ENCODE data around the gene DENND4B.

DENND4B gene

DNA sequence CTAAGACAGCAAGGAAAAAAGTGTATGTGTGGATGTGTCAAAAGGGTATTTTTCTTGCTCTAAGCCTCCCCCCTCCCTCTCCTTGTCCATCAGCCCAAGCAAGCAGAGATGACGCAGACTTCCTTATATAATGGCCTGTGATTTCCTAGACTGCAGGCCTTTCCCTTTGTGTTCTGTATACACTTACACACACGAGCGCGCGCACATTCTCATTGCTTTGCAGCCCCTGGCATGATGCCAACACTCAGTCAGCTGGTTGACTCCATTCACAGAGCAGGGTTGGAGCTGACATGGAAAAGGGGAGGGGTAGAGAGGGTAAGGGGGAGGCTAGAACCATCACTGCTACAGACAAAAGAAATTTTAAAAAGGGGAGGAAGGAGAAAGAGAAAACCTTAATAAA, 65.6 kb downstream of the DENND4B start:
- DNase-seq: peak; percentile 65

DNA sequence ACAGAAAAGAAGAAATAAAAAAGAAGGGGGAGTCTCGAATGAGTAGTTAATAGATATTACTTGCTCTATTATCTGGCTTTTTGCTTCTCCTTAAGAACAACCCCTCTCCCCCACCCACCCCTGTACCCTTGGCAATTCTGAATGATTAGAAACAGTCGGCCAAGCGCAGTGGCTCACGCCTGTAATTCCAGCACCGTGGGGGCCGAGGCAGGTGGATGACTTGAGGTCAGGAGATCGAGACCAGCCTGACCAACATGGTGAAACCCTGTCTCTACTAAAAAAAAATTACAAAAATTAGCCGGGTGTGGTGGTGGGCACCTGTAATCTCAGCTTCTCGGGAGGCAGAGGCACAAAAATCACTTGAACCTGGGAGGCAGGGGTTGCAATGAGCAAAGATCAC, 66.5 kb downstream of the DENND4B start:
- no peak for DNase-seq
